IMR-90 (cell line): ENCODE data around the gene BTBD2. TPM values are rescaled to one million over a fixed set of nuclear protein-coding genes. Genes with fewer than 3 reads are reported as not detected.

Experiments used
- ATAC-seq: fragments of 200-7000 bp; cut with Tn5 transposase; 2 replicates; pipeline ENCODE4 v1.9.1; 2020; ENCODE audit warnings: low read depth, mild to moderate bottlenecking, moderate library complexity
- Bru-seq: library from RNA; stranded (reverse); fragments of 400-500 nt; gene quantifications from one replicate; lab custom pipeline; 2021; lab: Mats Ljungman, UMichigan
- BruChase-seq, 2 experiments: library from RNA; stranded (reverse); fragments of 400-500 nt; gene quantifications; one replicate each; lab custom pipeline; 2021; lab: Mats Ljungman, UMichigan
- BruUV-seq: library from RNA; stranded (reverse); fragments of 400-500 nt; replicated peaks from 2 replicates; lab custom pipeline; 2021; lab: Mats Ljungman, UMichigan
- CTCF ChIA-PET: fragments of 300-600 bp; formaldehyde crosslinking; extraction: SDS; loops from one replicate; lab custom pipeline; 2021; ENCODE audit warnings: antibody characterized with exemption; lab: Yijun Ruan, JAX
- POLR2A ChIA-PET: fragments of 300-600 bp; sonication (Branson Sonifier 250); formaldehyde crosslinking; loops from one replicate; lab custom pipeline; 2022; ENCODE audit warnings: antibody characterized with exemption; ENCODE audit not compliant: unreplicated experiment; lab: Charles Lee
- DNase-seq: peaks from one replicate; pipeline ENCODE4 v3.0.0; 2013
- H2AFZ ChIP-seq: replicated peaks from 2 replicates; pipeline ENCODE3; 2013; ENCODE audit warnings: low read length, mild to moderate bottlenecking; ENCODE audit not compliant: poor library complexity
- H2AK5ac ChIP-seq: 2 replicates; pipeline ENCODE4 v1.6.1; 2013; ENCODE audit warnings: low read depth, low read length, inconsistent platforms
- H2AK9ac ChIP-seq: replicated peaks from 2 replicates; pipeline ENCODE3; 2013; ENCODE audit warnings: mild to moderate bottlenecking, low read depth, low read length, moderate library complexity; ENCODE audit not compliant: poor library complexity
- H2BK120ac ChIP-seq: 2 replicates; pipeline ENCODE4 v1.6.1; 2013; ENCODE audit warnings: low read depth, low read length, inconsistent platforms
- H2BK15ac ChIP-seq: 3 replicates; pipeline ENCODE4 v1.6.1; 2013; ENCODE audit warnings: low read depth, low read length, inconsistent platforms
- H2BK20ac ChIP-seq: 2 replicates; pipeline ENCODE4 v1.6.1; 2013; ENCODE audit warnings: low read depth, mild to moderate bottlenecking, inconsistent platforms, low read length, moderate library complexity
- H2BK5ac ChIP-seq: 2 replicates; pipeline ENCODE4 v1.6.1; 2013; ENCODE audit warnings: mild to moderate bottlenecking, low read depth, low read length, inconsistent platforms; ENCODE audit not compliant: poor library complexity, severe bottlenecking
- H3K14ac ChIP-seq: replicated peaks from 2 replicates; pipeline ENCODE4 v1.6.1; 2013; ENCODE audit warnings: low read depth, low read length, inconsistent platforms
- H3K18ac ChIP-seq: 2 replicates; pipeline ENCODE4 v1.6.1; 2013; ENCODE audit warnings: low read depth, low read length, control low read depth
- H3K23ac ChIP-seq: 2 replicates; pipeline ENCODE4 v1.6.1; 2013; ENCODE audit warnings: low read depth, low read length, inconsistent platforms
- H3K27ac ChIP-seq: 2 replicates; pipeline ENCODE4 v1.5.1; 2013; ENCODE audit warnings: mild to moderate bottlenecking, control low read depth, low read length; ENCODE audit not compliant: insufficient read depth
- H3K27me3 ChIP-seq: 2 replicates; pipeline ENCODE4 v1.6.1; 2013; ENCODE audit warnings: low read length; ENCODE audit not compliant: control insufficient read depth, insufficient read depth
- H3K36me3 ChIP-seq: 2 replicates; pipeline ENCODE4 v1.6.1; 2013; ENCODE audit warnings: low read length, mixed read lengths; ENCODE audit not compliant: control insufficient read depth, insufficient read depth
- H3K4ac ChIP-seq: 2 replicates; pipeline ENCODE4 v1.6.1; 2013; ENCODE audit warnings: low read depth, low read length, inconsistent platforms
- H3K4me1 ChIP-seq: 2 replicates; pipeline ENCODE4 v1.6.1; 2013; ENCODE audit warnings: low read length, mixed read lengths; ENCODE audit not compliant: control insufficient read depth, insufficient read depth
- H3K4me2 ChIP-seq: 2 replicates; pipeline ENCODE4 v1.6.1; 2013; ENCODE audit warnings: low read depth, mild to moderate bottlenecking, control low read depth, low read length, moderate library complexity
- H3K4me3 ChIP-seq: 2 replicates; pipeline ENCODE4 v1.5.1; 2013; ENCODE audit warnings: low read depth, mild to moderate bottlenecking, control low read depth, low read length, moderate library complexity; ENCODE audit not compliant: insufficient read depth
- H3K56ac ChIP-seq: 2 replicates; pipeline ENCODE4 v1.6.1; 2013; ENCODE audit warnings: low read length, inconsistent platforms; ENCODE audit not compliant: insufficient read depth; ENCODE audit errors: extremely low read depth
- H3K79me1 ChIP-seq, 2 experiments: 2 replicates each; pipeline ENCODE4 v1.6.1; 2013; ENCODE audit warnings: low read length in 2 of 2, inconsistent platforms in 1 of 2, low read depth in 1 of 2
- H3K9ac ChIP-seq: 2 replicates; pipeline ENCODE4 v1.6.1; 2013; ENCODE audit warnings: low read depth, low read length, control low read depth
- H3K9me1 ChIP-seq: 2 replicates; pipeline ENCODE4 v1.6.1; 2013; ENCODE audit warnings: low read length, inconsistent platforms; ENCODE audit not compliant: insufficient read depth
- H3K9me3 ChIP-seq: 2 replicates; pipeline ENCODE4 v1.6.1; 2013; ENCODE audit warnings: low read length; ENCODE audit not compliant: control insufficient read depth, insufficient read depth
- H4K20me1 ChIP-seq: 2 replicates; pipeline ENCODE4 v1.6.1; 2013; ENCODE audit warnings: low read length, inconsistent platforms; ENCODE audit not compliant: insufficient read depth
- H4K5ac ChIP-seq: 2 replicates; pipeline ENCODE4 v1.6.1; 2013; ENCODE audit warnings: mild to moderate bottlenecking, low read depth, low read length, control low read depth
- H4K8ac ChIP-seq, 2 experiments: 2 replicates each; pipeline ENCODE4 v1.6.1; 2013; ENCODE audit warnings: low read depth in 2 of 2, low read length in 2 of 2, control low read depth in 1 of 2, inconsistent platforms in 1 of 2
- H4K91ac ChIP-seq: 2 replicates; pipeline ENCODE4 v1.6.1; 2013; ENCODE audit warnings: low read depth, low read length, inconsistent platforms; ENCODE audit not compliant: insufficient read depth
- MAZ ChIP-seq: IDR thresholded peaks from 2 replicates; pipeline ENCODE4 v1.6.1; 2012; ENCODE audit warnings: low read depth, mild to moderate bottlenecking, low read length, improper control_type of control experiment, moderate library complexity, borderline replicate concordance
- WGBS, 2 experiments: methylation state at CpG; one replicate each; pipeline versions ENCODE4 v1.1.5 to v1.1.7; 2013; ENCODE audit warnings: missing lambda C conversion rate in 2 of 2; ENCODE audit not compliant: insufficient read length in 1 of 2; ENCODE audit errors: extremely low coverage in 2 of 2; 5-methylcytosine and 5-hydroxymethylcytosine counted together
- dilution Hi-C: fragments of 300-500 bp; cut with HindIII; formaldehyde crosslinking; loops from one replicate; pipeline ENCODE4 v1.14.3; 2018; ENCODE audit warnings: low sequenced_read_pairs; ENCODE audit not compliant: unreplicated experiment
- in situ Hi-C: fragments of 300-500 bp; cut with MboI; formaldehyde crosslinking; loops from 3 replicates; pipeline ENCODE4 v1.14.3; 2019; ENCODE audit warnings: low sequenced_read_pairs, inconsistent platforms, mixed read lengths
- intact Hi-C: fragments of 100-400 bp; cut with micrococcal nuclease; formaldehyde crosslinking; loops from 2 replicates; pipeline ENCODE4 v1.10.0; 2022
- long read RNA-seq: library from polyadenylated mRNA; unstranded; transcript quantifications from one replicate; pipeline ENCODE4 v2.0.0, GENCODE V29; 2021; ENCODE audit not compliant: unreplicated experiment
- polyA plus RNA-seq, 3 experiments: library from polyadenylated mRNA; depleted of rRNA; stranded (reverse); fragments of >200 nt; gene quantifications; 2 replicates each; pipeline ENCODE4 v1.2.3, GENCODE V29; 2012; ENCODE audit warnings: low replicate concordance in 1 of 3
- total RNA-seq: library from RNA; depleted of rRNA; stranded (reverse); fragments of >200 nt; gene quantifications from 2 replicates; pipeline ENCODE4 v1.2.3, GENCODE V29; 2012; rRNA removed
- TF ChIP-seq, protein P1 (sequence below): conservative IDR thresholded peaks from 2 replicates; pipeline ENCODE4 v1.5.1; 2012; ENCODE audit warnings: mild to moderate bottlenecking, low read depth, low read length, improper control_type of control experiment

BTBD2 gene
- total RNA-seq (24.4 and 25.8 TPM in 2 replicates), polyA plus RNA-seq (2012; rRNA removed) (65.7 and 67.1 TPM in 2 replicates), Bru-seq, nascent RNA (percentile 55 among the genes with signal in this experiment), BruChase-seq, experiment 1, labeled RNA remaining after a 6-hour chase (percentile 71 among the genes with signal in this experiment), BruChase-seq, experiment 2, labeled RNA remaining after a 2-hour chase (percentile 55 among the genes with signal in this experiment)
- 38.7 and 95.6 TPM in 2 replicates for polyA plus RNA-seq (2012; cell fraction: cytosol; rRNA removed)
- 53.9 and 143 TPM in 2 replicates for polyA plus RNA-seq (2012; cell fraction: nucleus; rRNA removed; ENCODE audit: low replicate concordance)
- long read RNA-seq, transcript BTBD2-201 (9 exons, 2,649 nt), result major isoform, 69 of 159 reads
- long read RNA-seq, partial matches to known transcripts, result 51 of 159 reads
- long read RNA-seq, other reads (novel, unspliced or antisense), result 37 of 159 reads

DNA sequence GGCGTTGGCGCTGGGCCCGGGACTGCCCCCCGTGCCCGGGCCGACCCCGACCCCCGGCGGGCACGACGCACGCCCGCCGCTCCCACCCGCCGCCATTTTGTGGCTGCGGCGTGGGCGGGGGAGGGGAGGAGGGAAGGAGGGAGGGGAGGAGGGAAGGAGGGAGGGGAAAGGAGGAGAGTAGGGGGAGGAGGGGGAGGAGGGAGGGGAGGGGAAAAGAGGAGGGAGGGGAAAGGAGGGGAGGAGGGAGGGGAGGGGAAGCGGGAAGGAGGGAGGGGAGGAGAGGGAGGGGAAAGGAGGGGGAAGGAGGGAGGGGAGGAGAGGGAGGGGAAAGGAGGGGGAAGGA lies at the start of gene BTBD2:
BTBD2 (minus strand) TSS at position 107 of the 343 bp plus-strand sequence; CDS start at position 96, 11 bp downstream.
- TF ChIP-seq MAZ, result peak; percentile 73; the same call in 1 of the 2 replicates
- TF ChIP-seq, protein P1, sequence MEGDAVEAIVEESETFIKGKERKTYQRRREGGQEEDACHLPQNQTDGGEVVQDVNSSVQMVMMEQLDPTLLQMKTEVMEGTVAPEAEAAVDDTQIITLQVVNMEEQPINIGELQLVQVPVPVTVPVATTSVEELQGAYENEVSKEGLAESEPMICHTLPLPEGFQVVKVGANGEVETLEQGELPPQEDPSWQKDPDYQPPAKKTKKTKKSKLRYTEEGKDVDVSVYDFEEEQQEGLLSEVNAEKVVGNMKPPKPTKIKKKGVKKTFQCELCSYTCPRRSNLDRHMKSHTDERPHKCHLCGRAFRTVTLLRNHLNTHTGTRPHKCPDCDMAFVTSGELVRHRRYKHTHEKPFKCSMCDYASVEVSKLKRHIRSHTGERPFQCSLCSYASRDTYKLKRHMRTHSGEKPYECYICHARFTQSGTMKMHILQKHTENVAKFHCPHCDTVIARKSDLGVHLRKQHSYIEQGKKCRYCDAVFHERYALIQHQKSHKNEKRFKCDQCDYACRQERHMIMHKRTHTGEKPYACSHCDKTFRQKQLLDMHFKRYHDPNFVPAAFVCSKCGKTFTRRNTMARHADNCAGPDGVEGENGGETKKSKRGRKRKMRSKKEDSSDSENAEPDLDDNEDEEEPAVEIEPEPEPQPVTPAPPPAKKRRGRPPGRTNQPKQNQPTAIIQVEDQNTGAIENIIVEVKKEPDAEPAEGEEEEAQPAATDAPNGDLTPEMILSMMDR, result no peak
- BruUV-seq, result no TSS peak
- H2BK120ac ChIP-seq, result no peak within 1 kb of the TSS
- peaks cover 3% of the 10 kb centered on the region for H3K36me3 ChIP-seq
- H3K79me1 ChIP-seq, result peaks cover 3 to 47% of the 10 kb centered on the region in 2 experiments; a peak in 3 of 4 replicates
- H3K9me1 ChIP-seq, result no peaks in the 10 kb centered on the region
- no peaks in the 10 kb centered on the region for H3K9me3 ChIP-seq
- no CpG with 5 or more reads among the region's 20 CpGs for WGBS, 2 experiments
- 0 out of 2 replicates have a peak within 1 kb of the TSS, but pooled peaks have one; percentile 65 for H3K18ac ChIP-seq
- peak within 1 kb of the TSS; percentile 92 for H3K27ac ChIP-seq
- peak within 1 kb of the TSS in 1 of 2 experiments; percentile 92; a peak in 1 of 4 replicates for H4K8ac ChIP-seq
- H3K27me3 ChIP-seq, result no peaks in the 10 kb centered on the region
- H4K91ac ChIP-seq, result peak within 1 kb of the TSS; percentile 84; the same call in 1 of the 2 replicates
- H2BK15ac ChIP-seq, result no peak within 1 kb of the TSS
- DNase-seq, result peak; percentile 84
- H3K9ac ChIP-seq, result peak within 1 kb of the TSS; percentile 100
- peak within 1 kb of the TSS; percentile 100 for H3K4me3 ChIP-seq
- peak within 1 kb of the TSS; percentile 56 for H2BK5ac ChIP-seq
- H3K4me2 ChIP-seq, result peak within 1 kb of the TSS; percentile 84
- peak within 1 kb of the TSS; percentile 91 for H3K4ac ChIP-seq
- in situ Hi-C loops (no loop called here), dilution Hi-C loops (no loop called here), intact Hi-C loops (loop anchor here (5.0 kb wide), 1 partner anchor 137 kb away; the partner anchor contains the start of gene AP3D1)
- H2BK20ac ChIP-seq, result 0 out of 2 replicates have a peak within 1 kb of the TSS, but pooled peaks have one; percentile 14
- peak within 1 kb of the TSS; percentile 88 for H2AFZ ChIP-seq
- peak within 1 kb of the TSS; percentile 71; the same call in 1 of the 2 replicates for H3K23ac ChIP-seq
- H2AK9ac ChIP-seq, result peak within 1 kb of the TSS; percentile 99
- peaks cover 14% of the 10 kb centered on the region for H3K4me1 ChIP-seq
- H4K20me1 ChIP-seq, result peaks cover 7% of the 10 kb centered on the region
- H4K5ac ChIP-seq, result peak within 1 kb of the TSS; percentile 93
- peak; percentile 80 for ATAC-seq
- H3K56ac ChIP-seq, result no peak within 1 kb of the TSS
- peak within 1 kb of the TSS; percentile 91; the same call in 1 of the 2 replicates for H3K14ac ChIP-seq
- peak within 1 kb of the TSS; percentile 90 for H2AK5ac ChIP-seq
- ChIA-PET CTCF (no interaction called here), POLR2A (no interaction called here)
